Panc1 (cell line): Measurements from ENCODE around the gene SYT17.

Source experiments
- POLR2AphosphoS5 ChIP-seq: IDR thresholded peaks from 2 replicates; pipeline ENCODE4 v1.6.1; 2012; ENCODE audit warnings: mild to moderate bottlenecking, low read depth, low read length, moderate library complexity
- SIN3A ChIP-seq: IDR thresholded peaks from 2 replicates; pipeline ENCODE4 v1.6.1; 2012; ENCODE audit warnings: low read depth, mild to moderate bottlenecking, low read length, moderate library complexity, borderline replicate concordance; ENCODE audit not compliant: insufficient read depth
- TF ChIP-seq, protein P1 (sequence below): fragments of 450-650 bp; IDR thresholded peaks from 2 replicates; pipeline ENCODE4 v1.5.1; 2017; ENCODE audit warnings: mild to moderate bottlenecking

GRCh38 chr16:19192865-19193264 is 24.8 kb downstream of the SYT17 start:
- TF ChIP-seq, protein P1, sequence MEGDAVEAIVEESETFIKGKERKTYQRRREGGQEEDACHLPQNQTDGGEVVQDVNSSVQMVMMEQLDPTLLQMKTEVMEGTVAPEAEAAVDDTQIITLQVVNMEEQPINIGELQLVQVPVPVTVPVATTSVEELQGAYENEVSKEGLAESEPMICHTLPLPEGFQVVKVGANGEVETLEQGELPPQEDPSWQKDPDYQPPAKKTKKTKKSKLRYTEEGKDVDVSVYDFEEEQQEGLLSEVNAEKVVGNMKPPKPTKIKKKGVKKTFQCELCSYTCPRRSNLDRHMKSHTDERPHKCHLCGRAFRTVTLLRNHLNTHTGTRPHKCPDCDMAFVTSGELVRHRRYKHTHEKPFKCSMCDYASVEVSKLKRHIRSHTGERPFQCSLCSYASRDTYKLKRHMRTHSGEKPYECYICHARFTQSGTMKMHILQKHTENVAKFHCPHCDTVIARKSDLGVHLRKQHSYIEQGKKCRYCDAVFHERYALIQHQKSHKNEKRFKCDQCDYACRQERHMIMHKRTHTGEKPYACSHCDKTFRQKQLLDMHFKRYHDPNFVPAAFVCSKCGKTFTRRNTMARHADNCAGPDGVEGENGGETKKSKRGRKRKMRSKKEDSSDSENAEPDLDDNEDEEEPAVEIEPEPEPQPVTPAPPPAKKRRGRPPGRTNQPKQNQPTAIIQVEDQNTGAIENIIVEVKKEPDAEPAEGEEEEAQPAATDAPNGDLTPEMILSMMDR = no peak
- TF ChIP-seq SIN3A (no peak), POLR2AphosphoS5 (no peak)
